SK-N-SH (cell line): ENCODE data around the gene HOTAIR. TPM values are rescaled to one million over a fixed set of nuclear protein-coding genes. Genes with fewer than 3 reads are reported as not detected.

Experiments used
- CTCF ChIA-PET: fragments of 300-600, 350-600 bp; formaldehyde crosslinking; extraction: SDS; loops from one replicate; lab custom pipeline; 2021; lab: Yijun Ruan, JAX
- POLR2A ChIA-PET: fragments of 350-600 bp; sonication (Branson Sonifier 250); formaldehyde crosslinking; extraction: SDS; loops from one replicate; lab custom pipeline; 2020; ENCODE audit warnings: antibody characterized with exemption, inconsistent platforms; lab: Yijun Ruan, JAX
- DNase-seq: peaks from one replicate; pipeline ENCODE4 v3.0.0; 2012
- H2AFZ ChIP-seq: fragments of 200-600 bp; sonication (generic); 2 replicates; pipeline ENCODE4 v1.8.1; 2016; ENCODE audit warnings: antibody characterized with exemption, mild to moderate bottlenecking, low read depth
- H3F3A ChIP-seq: fragments of 200-600 bp; sonication (generic); replicated peaks from 2 replicates; pipeline ENCODE3; 2016; ENCODE audit warnings: antibody characterized with exemption, mild to moderate bottlenecking; ENCODE audit not compliant: insufficient read depth
- H3K27ac ChIP-seq, 2 experiments: fragments of 200-500 bp in 1 of 2; fragments of 200-600 bp in 1 of 2; sonication (Bioruptor generic) in 1 of 2; sonication (generic), shearing (Covaris generic) in 1 of 2; 2 replicates each; pipeline versions ENCODE4 v1.5.1 to v1.6.1; 2014 to 2016; ENCODE audit warnings: low read depth in 2 of 2, inconsistent platforms in 1 of 2, low read length in 1 of 2, mild to moderate bottlenecking in 1 of 2, mixed read lengths in 1 of 2
- H3K27me3 ChIP-seq: fragments of 200-600 bp; sonication (generic), shearing (Covaris generic); 2 replicates; pipeline ENCODE4 v1.6.1; 2016; ENCODE audit warnings: mixed run types; ENCODE audit not compliant: insufficient read depth
- H3K36me3 ChIP-seq, 2 experiments: fragments of 200-500 bp in 1 of 2; fragments of 200-600 bp in 1 of 2; sonication (Bioruptor generic) in 1 of 2; sonication (generic) in 1 of 2; replicated peaks in 1 of 2; 2 replicates each; pipeline versions ENCODE3 to v1.5.1; 2014 to 2016; ENCODE audit warnings: low read length in 1 of 2, mild to moderate bottlenecking in 1 of 2; ENCODE audit not compliant: insufficient read depth in 2 of 2, control insufficient read depth in 1 of 2
- H3K4me1 ChIP-seq, 2 experiments: fragments of 200-500 bp in 1 of 2; fragments of 200-600 bp in 1 of 2; sonication (Bioruptor generic) in 1 of 2; sonication (generic), shearing (Covaris generic) in 1 of 2; 2 replicates each; pipeline versions ENCODE4 v1.5.1 to v1.6.1; 2014 to 2016; ENCODE audit warnings: low read depth in 1 of 2, low read length in 1 of 2, mixed run types in 1 of 2; ENCODE audit not compliant: insufficient read depth in 2 of 2, control insufficient read depth in 1 of 2
- H3K4me2 ChIP-seq: fragments of 200-600 bp; sonication (generic), shearing (Covaris generic); 2 replicates; pipeline ENCODE4 v1.6.1; 2017; ENCODE audit warnings: mixed run types
- H3K4me3 ChIP-seq, 2 experiments: fragments of 200-500 bp in 1 of 2; fragments of 200-600 bp in 1 of 2; sonication (Bioruptor generic) in 1 of 2; sonication (generic), shearing (Covaris generic) in 1 of 2; 2 replicates each; pipeline versions ENCODE4 v1.5.1 to v1.8.1; 2014 to 2016; ENCODE audit warnings: low read depth in 2 of 2, inconsistent platforms in 1 of 2, low read length in 1 of 2, mild to moderate bottlenecking in 1 of 2, mixed read lengths in 1 of 2, moderate library complexity in 1 of 2
- H3K79me2 ChIP-seq: fragments of 200-600 bp; sonication (generic); 2 replicates; pipeline ENCODE4 v1.8.1; 2017; ENCODE audit warnings: mild to moderate bottlenecking; ENCODE audit not compliant: insufficient read depth
- H3K9ac ChIP-seq: fragments of 200-600 bp; sonication (generic); 2 replicates; pipeline ENCODE4 v1.6.1; 2017; ENCODE audit warnings: mixed run types
- H3K9me2 ChIP-seq: fragments of 200-600 bp; sonication (generic); 2 replicates; pipeline ENCODE4 v1.6.1; 2017; ENCODE audit warnings: mixed run types
- H3K9me3 ChIP-seq: fragments of 200-600 bp; sonication (generic); 2 replicates; pipeline ENCODE4 v1.6.1; 2017; ENCODE audit warnings: mixed run types, mild to moderate bottlenecking, moderate library complexity
- H4K20me1 ChIP-seq: fragments of 200-600 bp; sonication (generic); 2 replicates; pipeline ENCODE4 v1.6.1; 2017; ENCODE audit warnings: mild to moderate bottlenecking, mixed run types; ENCODE audit not compliant: insufficient read depth
- CHD2 ChIP-seq: fragments of 150-350 bp; IDR thresholded peaks from 2 replicates; pipeline ENCODE4 v1.6.1; 2018; ENCODE audit warnings: low read length; ENCODE audit not compliant: partially characterized antibody
- EP300 ChIP-seq, 2 experiments: IDR thresholded peaks; 2 replicates each; pipeline versions ENCODE4 v1.4.0 to v1.6.1; 2012; ENCODE audit warnings: borderline replicate concordance in 1 of 2, low read depth in 1 of 2, low read length in 1 of 2
- EZH2phosphoT487 ChIP-seq: fragments of 200-600 bp; sonication (generic); IDR thresholded peaks from 2 replicates; pipeline ENCODE4 v1.6.1; 2017; ENCODE audit warnings: low read depth, mixed run types, mild to moderate bottlenecking, antibody characterized with exemption, moderate library complexity, borderline replicate concordance
- FOSL2 ChIP-seq: IDR thresholded peaks from 2 replicates; pipeline ENCODE4 v1.4.0; 2012; ENCODE audit warnings: low read depth, mild to moderate bottlenecking, moderate library complexity, borderline replicate concordance
- FOXJ3 ChIP-seq: sonication (generic); formaldehyde crosslinking; IDR thresholded peaks from 2 replicates; pipeline ENCODE4 v1.5.1; 2020; ENCODE audit warnings: mild to moderate bottlenecking, missing genetic modification reagents
- MAX ChIP-seq: IDR thresholded peaks from 2 replicates; pipeline ENCODE4 v1.4.0; 2012; ENCODE audit warnings: low read depth
- MEF2A ChIP-seq: IDR thresholded peaks from 2 replicates; pipeline ENCODE4 v1.4.0; 2012; ENCODE audit warnings: low read depth, borderline replicate concordance
- NFIC ChIP-seq: IDR thresholded peaks from 2 replicates; pipeline ENCODE4 v1.4.0; 2012; ENCODE audit warnings: borderline replicate concordance
- RXRA ChIP-seq: IDR thresholded peaks from 2 replicates; pipeline ENCODE4 v1.4.0; 2012; ENCODE audit warnings: low read depth, mild to moderate bottlenecking, borderline replicate concordance
- SIN3A ChIP-seq: IDR thresholded peaks from 2 replicates; pipeline ENCODE4 v1.6.1; 2012; ENCODE audit warnings: low read depth, mild to moderate bottlenecking, low read length, moderate library complexity, borderline replicate concordance
- TCF12 ChIP-seq: IDR thresholded peaks from 2 replicates; pipeline ENCODE4 v1.4.0; 2012
- YY1 ChIP-seq: IDR thresholded peaks from 2 replicates; pipeline ENCODE4 v1.4.0; 2012; ENCODE audit warnings: low read depth, mild to moderate bottlenecking
- WGBS: methylation state at CpG from one replicate; pipeline ENCODE4 v1.1.6; 2017; ENCODE audit warnings: low lambda C conversion rate; 5-methylcytosine and 5-hydroxymethylcytosine counted together
- polyA plus RNA-seq, 3 experiments: library from polyadenylated mRNA; depleted of rRNA; stranded (reverse); fragments of >200 nt; gene quantifications; 2 replicates each; pipeline ENCODE4 v1.2.3, GENCODE V29; 2012

Gene HOTAIR
- polyA plus RNA-seq, 1 of the 3 experiments (the other 2 are of a cell fraction) = not detected

- no peak overlapping the region for H3K4me2 ChIP-seq
- POLR2A ChIA-PET = interaction anchor here (0.6 kb wide), 1 partner anchor 322 kb away, joined by 5 read pairs; no protein-coding TSS in a partner anchor
Measured at GRCh38 chr12:53993162-53994008, 18.6 kb upstream of the HOTAIR start.

GRCh38 chr12:53992377-53992889, 17.7 kb upstream of the HOTAIR start:
- Histone ChIP-seq H3K9ac (no peak overlapping the region), H3K9me2 (no peaks in the 10 kb centered on the region), H2AFZ (no peak overlapping the region), H4K20me1 (no peaks in the 10 kb centered on the region), H3K9me3 (no peaks in the 10 kb centered on the region), H3K27me3 (peaks cover 88% of the 10 kb centered on the region), H3K27ac (no peak overlapping the region), H3F3A (peaks cover 5% of the 10 kb centered on the region), H3K79me2 (no peaks in the 10 kb centered on the region), H3K4me2 (no peak overlapping the region), H3K36me3 (no peaks in the 10 kb centered on the region), H3K4me1 (peaks cover 0 to 4% of the 10 kb centered on the region in 2 experiments; a peak in 2 of 4 replicates), H3K4me3 (no peak overlapping the region)
- CTCF ChIA-PET = interaction anchor here (0.9 to 12.8 kb wide), 17 partner anchors 8 to 407 kb away, joined by 3 to 194 read pairs (median 6); partner anchors contain the start of genes HOTAIR, HOXC10, HOXC11 and HOXC5
- WGBS = 52% methylated on average over 7 of the region's 7 CpGs
- TF ChIP-seq MAX (no peak), EP300 (IDR thresholded peaks at IDR 0.05; ENCODE audit: borderline replicate concordance in 1 of 2, low read depth in 1 of 2, low read length in 1 of 2) (no peak), FOSL2 (no peak), MEF2A (no peak), TCF12 (no peak), FOXJ3 (CRISPR knock-in tag) (no peak), CHD2 (no peak), RXRA (no peak), SIN3A (no peak), NFIC (no peak), YY1 (no peak)
- POLR2A ChIA-PET = no interaction called here
- no peak for DNase-seq

More at GRCh38 chr12:53993162-53994008, 18.6 kb upstream of the HOTAIR start:
- Histone ChIP-seq H3K36me3 (no peaks in the 10 kb centered on the region), H3K4me1 (peaks cover 0 to 4% of the 10 kb centered on the region in 2 experiments; a peak in 2 of 4 replicates), H3K79me2 (no peaks in the 10 kb centered on the region), H2AFZ (no peak overlapping the region), H3K9me2 (no peaks in the 10 kb centered on the region), H3K27ac (no peak overlapping the region), H3K9ac (no peak overlapping the region), H4K20me1 (no peaks in the 10 kb centered on the region), H3K4me3 (no peak overlapping the region), H3K9me3 (no peaks in the 10 kb centered on the region), H3F3A (peaks cover 5% of the 10 kb centered on the region), H3K27me3 (peaks cover 88% of the 10 kb centered on the region)
- no peak for DNase-seq
- TF ChIP-seq MEF2A (no peak), EZH2phosphoT487 (peak; percentile 61; the same call in 1 of the 2 replicates)
- 60% methylated on average over 18 of the region's 18 CpGs for WGBS
- CTCF ChIA-PET = interaction anchor here (0.8 to 24.5 kb wide), 11 partner anchors 9 to 247 kb away, joined by 3 to 568 read pairs (median 5); partner anchors contain the start of genes HOXC10, HOXC5 and SMUG1
